ENCODE measurements around the gene TTC9C. TPM values are rescaled to one million over a fixed set of nuclear protein-coding genes. Genes with fewer than 3 reads are reported as not detected.

Gene TTC9C
- polyA plus RNA-seq, 1 donor (not counting 4 experiments of a cell fraction or from before 2014, with no cell fraction given) = 26.1 TPM

DNA sequence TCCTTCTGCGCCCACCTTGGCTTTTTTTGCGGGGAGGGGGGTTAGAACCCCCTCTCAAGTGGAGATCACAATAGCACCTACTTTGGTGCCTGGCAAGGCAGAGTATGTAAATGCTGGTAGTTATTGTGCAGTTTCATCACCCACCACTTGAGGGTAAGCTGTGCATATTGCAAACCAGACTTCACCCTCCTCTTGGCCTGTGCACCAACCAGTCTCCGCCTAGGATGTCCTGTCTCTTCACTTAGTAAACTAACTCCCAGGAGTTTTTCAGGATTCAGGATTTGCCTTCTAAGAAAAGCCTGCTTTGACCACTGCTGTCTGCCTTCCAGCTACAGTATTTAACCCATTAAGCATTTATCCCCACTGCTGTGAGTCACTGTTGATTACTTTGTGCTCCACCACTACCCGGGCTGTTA lies 47.5 kb upstream of the TTC9C start:
- H3K27ac ChIP-seq (ENCODE audit: control insufficient read depth, insufficient read depth, low read length) = no peak overlapping the region
- H3K4me1 ChIP-seq (ENCODE audit: control insufficient read depth, extremely low read depth, insufficient read depth, low read length) = peaks cover 16% of the 10 kb centered on the region
- DNase-seq (ENCODE audit: low read depth, low spot score) = no peak
- dilution Hi-C loops (cut with MboI; ENCODE audit: extremely low pct_ligation_motif_present, low sequenced_read_pairs) = no loop called here
- no peak overlapping the region for H3K9ac ChIP-seq (ENCODE audit: control insufficient read depth, extremely low read depth, insufficient read depth, low read length)
- peaks cover 24% of the 10 kb centered on the region for H3K79me2 ChIP-seq (ENCODE audit: control insufficient read depth, insufficient read depth, low read length)
- no peaks in the 10 kb centered on the region for H3K27me3 ChIP-seq (ENCODE audit: control insufficient read depth, extremely low read depth, insufficient read depth, low read length)
- TF ChIP-seq, protein P1, sequence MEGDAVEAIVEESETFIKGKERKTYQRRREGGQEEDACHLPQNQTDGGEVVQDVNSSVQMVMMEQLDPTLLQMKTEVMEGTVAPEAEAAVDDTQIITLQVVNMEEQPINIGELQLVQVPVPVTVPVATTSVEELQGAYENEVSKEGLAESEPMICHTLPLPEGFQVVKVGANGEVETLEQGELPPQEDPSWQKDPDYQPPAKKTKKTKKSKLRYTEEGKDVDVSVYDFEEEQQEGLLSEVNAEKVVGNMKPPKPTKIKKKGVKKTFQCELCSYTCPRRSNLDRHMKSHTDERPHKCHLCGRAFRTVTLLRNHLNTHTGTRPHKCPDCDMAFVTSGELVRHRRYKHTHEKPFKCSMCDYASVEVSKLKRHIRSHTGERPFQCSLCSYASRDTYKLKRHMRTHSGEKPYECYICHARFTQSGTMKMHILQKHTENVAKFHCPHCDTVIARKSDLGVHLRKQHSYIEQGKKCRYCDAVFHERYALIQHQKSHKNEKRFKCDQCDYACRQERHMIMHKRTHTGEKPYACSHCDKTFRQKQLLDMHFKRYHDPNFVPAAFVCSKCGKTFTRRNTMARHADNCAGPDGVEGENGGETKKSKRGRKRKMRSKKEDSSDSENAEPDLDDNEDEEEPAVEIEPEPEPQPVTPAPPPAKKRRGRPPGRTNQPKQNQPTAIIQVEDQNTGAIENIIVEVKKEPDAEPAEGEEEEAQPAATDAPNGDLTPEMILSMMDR (optimal IDR thresholded peaks at IDR 0.05 in 1 of 3, IDR thresholded peaks at IDR 0.05 in 1 of 3, conservative IDR thresholded peaks at IDR 0.05 in 1 of 3; ENCODE audit: extremely low read depth in 1 of 3, insufficient read depth in 2 of 3, low read length in 3 of 3) = peak; percentile 59 to 94 (median 74)
- TF ChIP-seq EZH2 (IDR thresholded peaks at IDR 0.05; ENCODE audit: low read length) = no peak
- H2AFZ ChIP-seq (ENCODE audit: control insufficient read depth, low read length) = peak overlapping the region; percentile 41
- H3K4me2 ChIP-seq (ENCODE audit: control insufficient read depth, extremely low read depth, insufficient read depth, low read depth, low read length) = no peak overlapping the region
- H3K4me3 ChIP-seq (ENCODE audit: control insufficient read depth in 2 of 3, extremely low read depth in 1 of 3, insufficient read depth in 2 of 3, low read depth in 1 of 3, low read length in 3 of 3) = no peak overlapping the region
- H3K9me1 ChIP-seq (ENCODE audit: control insufficient read depth, extremely low read depth, insufficient read depth, low read length) = no peaks in the 10 kb centered on the region
- FAIRE-seq = peak; percentile 48
- H4K20me1 ChIP-seq (ENCODE audit: control insufficient read depth, extremely low read depth, insufficient read depth, low read length) = no peaks in the 10 kb centered on the region
- peaks cover 10 to 19% of the 10 kb centered on the region in 2 experiments for H3K36me3 ChIP-seq (ENCODE audit: control insufficient read depth in 2 of 2, extremely low read depth in 1 of 2, insufficient read depth in 2 of 2, low read length in 2 of 2)
- H3K9me3 ChIP-seq (ENCODE audit: control insufficient read depth, low read depth, low read length) = no peaks in the 10 kb centered on the region

DNA sequence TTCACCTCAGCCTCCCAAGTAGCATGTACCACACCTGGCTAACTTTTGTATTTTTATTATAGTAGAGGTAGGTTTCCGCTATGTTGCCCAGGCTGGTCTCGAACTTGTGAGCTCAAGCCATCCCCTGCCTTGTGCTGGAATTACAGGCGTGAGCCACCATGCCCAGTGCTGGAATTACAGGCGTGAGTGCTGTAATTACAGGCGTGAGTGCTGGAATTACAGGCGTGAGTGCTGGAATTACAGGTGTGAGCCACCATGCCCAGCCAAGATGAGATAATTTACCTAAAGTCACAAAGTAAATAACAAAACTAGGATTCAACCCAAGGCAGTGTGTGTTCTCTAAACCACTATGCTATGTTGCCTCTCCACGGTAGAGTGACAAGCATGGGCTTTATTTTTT lies 45.8 kb upstream of the TTC9C start:
- Histone ChIP-seq H3K79me2 (ENCODE audit: control insufficient read depth, insufficient read depth, low read length) (peaks cover 14% of the 10 kb centered on the region), H3K36me3 (ENCODE audit: control insufficient read depth in 2 of 2, extremely low read depth in 1 of 2, insufficient read depth in 2 of 2, low read length in 2 of 2) (peaks cover under 1 to 7% of the 10 kb centered on the region in 2 experiments), H4K20me1 (ENCODE audit: control insufficient read depth, extremely low read depth, insufficient read depth, low read length) (no peaks in the 10 kb centered on the region), H3K4me3 (ENCODE audit: control insufficient read depth in 2 of 3, extremely low read depth in 1 of 3, insufficient read depth in 2 of 3, low read depth in 1 of 3, low read length in 3 of 3) (no peak overlapping the region), H3K27ac (ENCODE audit: control insufficient read depth, insufficient read depth, low read length) (no peak overlapping the region), H3K9me1 (ENCODE audit: control insufficient read depth, extremely low read depth, insufficient read depth, low read length) (no peaks in the 10 kb centered on the region), H3K4me2 (ENCODE audit: control insufficient read depth, extremely low read depth, insufficient read depth, low read depth, low read length) (no peak overlapping the region), H3K9ac (ENCODE audit: control insufficient read depth, extremely low read depth, insufficient read depth, low read length) (no peak overlapping the region), H3K27me3 (ENCODE audit: control insufficient read depth, extremely low read depth, insufficient read depth, low read length) (no peaks in the 10 kb centered on the region), H3K4me1 (ENCODE audit: control insufficient read depth, extremely low read depth, insufficient read depth, low read length) (peaks cover 12% of the 10 kb centered on the region), H3K9me3 (ENCODE audit: control insufficient read depth, low read depth, low read length) (no peaks in the 10 kb centered on the region), H2AFZ (ENCODE audit: control insufficient read depth, low read length) (no peak overlapping the region)
- DNase-seq (ENCODE audit: low read depth, low spot score) (no peak), FAIRE-seq (no peak)
- TF ChIP-seq, protein P1 (optimal IDR thresholded peaks at IDR 0.05 in 1 of 3, IDR thresholded peaks at IDR 0.05 in 1 of 3, conservative IDR thresholded peaks at IDR 0.05 in 1 of 3; ENCODE audit: extremely low read depth in 1 of 3, insufficient read depth in 2 of 3, low read length in 3 of 3) = no peak
- TF ChIP-seq EZH2 (IDR thresholded peaks at IDR 0.05; ENCODE audit: low read length) = no peak
- dilution Hi-C loops (cut with MboI; ENCODE audit: extremely low pct_ligation_motif_present, low sequenced_read_pairs) = no loop called here

Data from keratinocyte (primary cell).